ENCODE data around the gene IMMT.

DNA sequence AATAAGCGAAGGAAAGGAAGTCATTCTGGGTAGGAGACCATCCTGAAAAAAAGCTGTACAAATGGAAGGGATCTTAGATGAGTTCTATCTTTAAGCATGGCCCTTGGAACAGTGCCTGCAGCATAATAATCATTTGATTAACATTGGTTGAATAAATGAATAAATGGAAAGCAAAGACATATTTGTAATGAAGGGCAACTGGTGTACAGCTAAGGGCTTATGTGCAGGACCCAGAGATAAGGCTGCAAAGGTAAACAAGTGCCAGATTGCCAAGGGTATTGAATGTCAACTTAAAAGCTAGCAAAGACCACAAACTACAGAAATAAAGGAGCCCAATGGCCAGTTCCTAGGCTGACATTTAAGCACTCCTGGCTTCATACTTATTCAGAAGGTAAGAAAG, 19.4 kb downstream of the IMMT start:
- TF ChIP-seq, protein P1, sequence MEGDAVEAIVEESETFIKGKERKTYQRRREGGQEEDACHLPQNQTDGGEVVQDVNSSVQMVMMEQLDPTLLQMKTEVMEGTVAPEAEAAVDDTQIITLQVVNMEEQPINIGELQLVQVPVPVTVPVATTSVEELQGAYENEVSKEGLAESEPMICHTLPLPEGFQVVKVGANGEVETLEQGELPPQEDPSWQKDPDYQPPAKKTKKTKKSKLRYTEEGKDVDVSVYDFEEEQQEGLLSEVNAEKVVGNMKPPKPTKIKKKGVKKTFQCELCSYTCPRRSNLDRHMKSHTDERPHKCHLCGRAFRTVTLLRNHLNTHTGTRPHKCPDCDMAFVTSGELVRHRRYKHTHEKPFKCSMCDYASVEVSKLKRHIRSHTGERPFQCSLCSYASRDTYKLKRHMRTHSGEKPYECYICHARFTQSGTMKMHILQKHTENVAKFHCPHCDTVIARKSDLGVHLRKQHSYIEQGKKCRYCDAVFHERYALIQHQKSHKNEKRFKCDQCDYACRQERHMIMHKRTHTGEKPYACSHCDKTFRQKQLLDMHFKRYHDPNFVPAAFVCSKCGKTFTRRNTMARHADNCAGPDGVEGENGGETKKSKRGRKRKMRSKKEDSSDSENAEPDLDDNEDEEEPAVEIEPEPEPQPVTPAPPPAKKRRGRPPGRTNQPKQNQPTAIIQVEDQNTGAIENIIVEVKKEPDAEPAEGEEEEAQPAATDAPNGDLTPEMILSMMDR (IDR thresholded peaks at IDR 0.05), result no peak
- TF ChIP-seq EZH2phosphoT487 (IDR thresholded peaks at IDR 0.05) (no peak), EZH2 (IDR thresholded peaks at IDR 0.05) (no peak)

Measured in neural progenitor cell (in vitro differentiated cells).